Ascending aorta (tissue), 2 donors: Measurements from ENCODE around the gene OR56B1. TPM values are rescaled to one million over a fixed set of nuclear protein-coding genes. Genes with fewer than 3 reads are reported as not detected.
A peak's percentile ranks its signal among the peaks of the same experiment; 100 is the strongest.

Source experiments
- DNase-seq, 2 donors: peaks; one replicate each; pipeline ENCODE4 v3.0.0-alpha.2; 2019; ENCODE audit warnings: low spot score in 2 of 2
- H3K27ac ChIP-seq, 2 donors: fragments of 200-600 bp; sonication (generic); one replicate each; pipeline ENCODE4 v1.5.1; 2016 to 2017; ENCODE audit warnings: mild to moderate bottlenecking in 1 of 2
- H3K27me3 ChIP-seq: fragments of 200-600 bp; sonication (generic); one replicate; pipeline ENCODE4 v1.5.1; 2017
- H3K36me3 ChIP-seq, 2 donors: fragments of 200-600 bp; sonication (generic); one replicate each; pipeline ENCODE4 v1.5.1; 2016
- H3K4me1 ChIP-seq, 2 donors: fragments of 200-600 bp; sonication (generic); one replicate each; pipeline ENCODE4 v1.5.1; 2016 to 2017; ENCODE audit warnings: mild to moderate bottlenecking in 1 of 2
- H3K4me3 ChIP-seq, 2 donors: fragments of 200-600 bp; sonication (generic); one replicate each; pipeline ENCODE4 v1.5.1; 2016 to 2017; ENCODE audit warnings: mild to moderate bottlenecking in 1 of 2
- H3K9me3 ChIP-seq, 2 donors: fragments of 200-600 bp; sonication (generic); one replicate each; pipeline ENCODE4 v1.5.1; 2016
- intact Hi-C: fragments of 100-400 bp; cut with DNase I; formaldehyde crosslinking; loops from one replicate; pipeline ENCODE4 v1.15.1; 2023
- total RNA-seq: library from RNA; depleted of rRNA; stranded (reverse); fragments of >200 nt; gene quantifications from one replicate; pipeline ENCODE4 v1.1.0, GENCODE V29; 2016
- TF ChIP-seq, protein P1 (sequence below), 3 experiments: fragments of 200-600 bp in 2 of 3; fragments of 450-650 bp in 1 of 3; sonication (generic) in 2 of 3; IDR thresholded peaks; one replicate each; pipeline ENCODE4 v1.5.1; 2016 to 2019; ENCODE audit warnings: antibody characterized with exemption in 3 of 3, mild to moderate bottlenecking in 1 of 3, moderate library complexity in 1 of 3

Gene OR56B1
- total RNA-seq, 1 donor from 2014 or later = not detected

DNA sequence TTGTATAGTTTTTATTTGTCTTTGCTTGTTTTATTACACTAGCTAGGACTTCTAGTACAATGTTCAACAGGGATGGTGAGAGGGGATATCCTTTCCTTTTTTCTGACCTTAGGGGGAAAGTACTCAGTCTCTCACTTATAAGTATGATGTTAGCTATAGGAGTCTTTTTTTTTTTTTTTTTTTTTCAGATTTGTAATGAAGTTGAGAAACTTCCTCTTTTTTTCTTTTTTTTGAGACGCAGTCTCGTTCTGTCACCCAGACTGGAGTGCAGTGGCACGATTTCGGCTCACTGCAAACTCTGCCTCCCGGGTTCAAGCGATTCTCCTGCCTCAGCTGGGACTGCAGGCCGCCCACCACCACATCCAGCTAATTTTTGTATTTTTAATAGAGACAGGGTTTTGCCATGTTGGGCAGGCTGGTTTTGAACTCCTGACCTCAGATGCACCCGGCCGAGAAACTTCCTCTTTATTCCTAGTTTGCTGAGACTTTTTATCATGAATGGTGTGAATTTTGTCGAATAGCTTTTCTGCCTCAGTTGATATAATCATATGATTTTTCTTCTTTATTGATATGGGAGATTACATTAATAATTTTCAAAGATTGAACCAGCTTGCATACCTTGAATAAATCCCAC lies 35.7 kb upstream of the OR56B1 start:
- H3K4me1 ChIP-seq = no peaks in the 10 kb centered on the region
- no peaks in the 10 kb centered on the region for H3K9me3 ChIP-seq
- intact Hi-C loops = no loop called here

DNA sequence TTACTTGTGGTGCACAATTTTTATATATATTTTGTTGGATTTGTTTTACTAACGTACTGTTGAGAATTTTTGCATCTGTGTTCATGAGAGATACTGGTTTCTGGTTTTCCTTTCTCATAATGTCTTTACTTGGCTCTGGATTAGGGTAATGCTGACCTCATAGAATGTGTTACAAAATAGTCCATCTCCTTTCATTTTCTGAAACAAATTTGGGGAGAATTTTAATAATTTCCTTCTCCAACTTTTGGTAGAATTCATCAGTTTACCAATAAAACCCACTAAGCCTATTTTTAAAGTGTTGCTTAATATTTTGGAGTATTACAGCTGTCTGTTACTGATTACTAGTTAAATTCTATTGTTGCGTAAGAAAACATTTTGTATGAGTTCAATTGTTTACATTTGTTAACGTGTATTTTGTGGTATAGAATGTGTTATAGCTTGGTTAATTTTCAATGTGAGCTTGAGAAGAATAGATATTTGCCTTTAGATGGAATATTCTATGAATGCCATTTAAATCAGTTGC lies 35.1 kb upstream of the OR56B1 start:
- H3K4me3 ChIP-seq = no peak overlapping the region
- TF ChIP-seq, protein P1, sequence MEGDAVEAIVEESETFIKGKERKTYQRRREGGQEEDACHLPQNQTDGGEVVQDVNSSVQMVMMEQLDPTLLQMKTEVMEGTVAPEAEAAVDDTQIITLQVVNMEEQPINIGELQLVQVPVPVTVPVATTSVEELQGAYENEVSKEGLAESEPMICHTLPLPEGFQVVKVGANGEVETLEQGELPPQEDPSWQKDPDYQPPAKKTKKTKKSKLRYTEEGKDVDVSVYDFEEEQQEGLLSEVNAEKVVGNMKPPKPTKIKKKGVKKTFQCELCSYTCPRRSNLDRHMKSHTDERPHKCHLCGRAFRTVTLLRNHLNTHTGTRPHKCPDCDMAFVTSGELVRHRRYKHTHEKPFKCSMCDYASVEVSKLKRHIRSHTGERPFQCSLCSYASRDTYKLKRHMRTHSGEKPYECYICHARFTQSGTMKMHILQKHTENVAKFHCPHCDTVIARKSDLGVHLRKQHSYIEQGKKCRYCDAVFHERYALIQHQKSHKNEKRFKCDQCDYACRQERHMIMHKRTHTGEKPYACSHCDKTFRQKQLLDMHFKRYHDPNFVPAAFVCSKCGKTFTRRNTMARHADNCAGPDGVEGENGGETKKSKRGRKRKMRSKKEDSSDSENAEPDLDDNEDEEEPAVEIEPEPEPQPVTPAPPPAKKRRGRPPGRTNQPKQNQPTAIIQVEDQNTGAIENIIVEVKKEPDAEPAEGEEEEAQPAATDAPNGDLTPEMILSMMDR (IDR thresholded peaks at IDR 0.05) = no peak
- no peak overlapping the region for H3K27ac ChIP-seq
- no peak for DNase-seq
- H3K4me1 ChIP-seq = no peaks in the 10 kb centered on the region
- peaks cover 35 to 49% of the 10 kb centered on the region in 2 donors for H3K36me3 ChIP-seq
- no peaks in the 10 kb centered on the region for H3K27me3 ChIP-seq
- no peaks in the 10 kb centered on the region for H3K9me3 ChIP-seq
- intact Hi-C loops = no loop called here

More for the DNA sequence above, 35.7 kb upstream of the OR56B1 start:
- Histone ChIP-seq H3K4me3 (no peak overlapping the region), H3K27ac (no peak overlapping the region), H3K27me3 (no peaks in the 10 kb centered on the region), H3K36me3 (peaks cover 31 to 45% of the 10 kb centered on the region in 2 donors)
- TF ChIP-seq, protein P1 (IDR thresholded peaks at IDR 0.05) = no peak
- no peak for DNase-seq

DNA sequence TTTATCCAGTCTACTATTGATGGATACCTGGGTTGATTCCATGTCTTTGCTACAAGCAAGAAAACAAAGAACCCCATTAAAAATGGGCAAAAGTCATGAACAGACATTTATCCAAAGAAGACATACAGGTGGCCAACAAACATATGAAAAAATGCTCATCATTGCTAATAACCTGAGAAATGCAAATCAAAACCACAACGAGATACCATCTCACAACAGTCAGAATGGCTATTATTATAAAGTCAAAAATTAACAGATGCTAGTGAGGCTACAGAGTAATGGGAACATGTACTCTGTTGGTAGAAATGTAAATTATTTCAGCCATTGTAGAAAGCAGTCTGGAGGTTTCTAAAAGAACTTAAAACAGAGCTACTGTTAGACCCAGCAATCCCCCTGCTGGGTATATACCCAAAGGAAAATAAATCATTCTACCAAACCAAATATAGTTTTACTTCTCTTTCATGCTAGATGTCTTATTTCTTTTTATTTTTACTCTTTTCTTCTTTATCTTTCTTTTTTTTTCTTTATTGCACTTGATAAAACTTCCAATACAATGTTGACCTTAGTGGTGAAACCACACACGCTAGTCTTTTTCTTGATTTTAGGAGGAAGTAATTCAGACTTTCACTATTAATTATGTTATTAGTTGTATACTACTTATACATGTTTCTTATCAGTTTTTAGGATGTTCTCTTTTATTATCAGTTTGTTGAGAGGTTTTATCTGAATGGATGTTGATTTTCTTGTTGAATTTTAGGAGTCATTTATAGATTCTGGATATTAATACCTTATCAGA lies 32.3 kb upstream of the OR56B1 start:
- Histone ChIP-seq H3K4me1 (no peaks in the 10 kb centered on the region), H3K27me3 (no peaks in the 10 kb centered on the region), H3K27ac (no peak overlapping the region), H3K9me3 (no peaks in the 10 kb centered on the region), H3K4me3 (no peak overlapping the region), H3K36me3 (peaks cover 40 to 49% of the 10 kb centered on the region in 2 donors)
- intact Hi-C loops = no loop called here
- DNase-seq = no peak
- TF ChIP-seq, protein P1 (IDR thresholded peaks at IDR 0.05) = no peak

DNA sequence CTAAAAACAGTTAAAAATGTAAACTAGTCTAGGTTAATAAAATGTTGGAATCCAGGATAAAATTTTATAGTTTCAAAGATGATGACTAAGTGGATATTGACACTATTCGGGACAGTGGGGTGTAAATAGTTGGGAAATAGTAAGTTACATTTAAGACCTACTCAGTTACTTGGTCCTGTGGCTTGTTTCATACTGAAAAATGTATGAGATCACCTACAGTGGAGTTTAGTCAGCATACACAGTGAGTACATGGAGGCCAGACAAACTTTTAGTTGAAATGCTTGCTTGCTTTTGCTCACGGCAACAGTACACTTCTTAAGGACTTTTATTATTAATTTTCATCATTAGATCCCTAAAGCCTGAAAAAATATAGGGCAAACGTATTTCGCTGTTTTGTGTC lies 30.6 kb upstream of the OR56B1 start:
- Histone ChIP-seq H3K36me3 (peaks cover 49 to 62% of the 10 kb centered on the region in 2 donors), H3K9me3 (no peaks in the 10 kb centered on the region), H3K27ac (no peak overlapping the region), H3K4me3 (no peak overlapping the region), H3K4me1 (no peaks in the 10 kb centered on the region), H3K27me3 (no peaks in the 10 kb centered on the region)
- TF ChIP-seq, protein P1 (IDR thresholded peaks at IDR 0.05) = no peak
- no peak for DNase-seq
- intact Hi-C loops = no loop called here

DNA sequence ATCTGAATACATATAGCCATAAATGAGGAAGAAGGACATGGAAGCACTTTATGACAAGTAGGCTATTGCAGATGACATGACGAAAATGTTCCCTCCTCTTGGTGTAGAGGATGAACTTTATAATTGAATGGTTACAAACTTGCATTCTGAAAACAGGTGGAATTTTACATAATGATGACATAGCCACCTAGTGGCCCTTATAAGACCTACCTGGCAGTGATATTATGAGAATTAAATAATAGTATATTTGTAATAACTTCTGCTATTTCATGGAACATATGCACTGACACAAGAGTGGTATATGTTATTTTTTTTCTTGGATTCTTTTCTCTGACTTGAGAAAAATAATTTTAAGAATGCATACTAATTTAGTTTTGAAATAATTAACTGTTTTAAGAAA lies 23.7 kb upstream of the OR56B1 start:
- TF ChIP-seq, protein P1 (IDR thresholded peaks at IDR 0.05) = peak in 1 of 3 experiments; percentile 20
- H3K4me3 ChIP-seq = no peak overlapping the region
- peaks cover 0 to 8% of the 10 kb centered on the region in 2 donors for H3K9me3 ChIP-seq
- H3K27ac ChIP-seq = no peak overlapping the region
- peaks cover 24 to 34% of the 10 kb centered on the region in 2 donors for H3K36me3 ChIP-seq
- H3K4me1 ChIP-seq = no peaks in the 10 kb centered on the region
- DNase-seq = no peak
- no peaks in the 10 kb centered on the region for H3K27me3 ChIP-seq
- intact Hi-C loops = no loop called here
